GM21360 (cell line): Measurements from ENCODE around the gene NXPH2.

Source experiments
- ATAC-seq: cut with Tn5 transposase; IDR thresholded peaks from one replicate; pipeline ENCODE4 v1.9.1; 2021; ENCODE audit warnings: mild to moderate bottlenecking, moderate library complexity; ENCODE audit not compliant: unreplicated experiment

Gene NXPH2

GRCh38 chr2:138779781-138780445 lies at the start of gene NXPH2:
Gene NXPH2, minus strand, starts transcription at chr2:138780390. Its CDS starts 149 bp downstream, at chr2:138780241.
- ATAC-seq: no peak

GRCh38 chr2:138829326-138829919 lies 49.2 kb upstream of the NXPH2 start:
- peak; percentile 90 for ATAC-seq

GRCh38 chr2:138827426-138828054 lies 47.4 kb upstream of the NXPH2 start:
- peak; percentile 74 for ATAC-seq

GRCh38 chr2:138823666-138824065 lies 43.5 kb upstream of the NXPH2 start:
- ATAC-seq: no peak

- no peak for ATAC-seq
Observed at GRCh38 chr2:138819964-138820363, 39.8 kb upstream of the NXPH2 start.

- ATAC-seq: no peak
Observed at GRCh38 chr2:138818556-138818955, 38.4 kb upstream of the NXPH2 start.

GRCh38 chr2:138814123-138814898 lies 34.1 kb upstream of the NXPH2 start:
- no peak for ATAC-seq

GRCh38 chr2:138811431-138811830 lies 31.2 kb upstream of the NXPH2 start:
- no peak for ATAC-seq

GRCh38 chr2:138794724-138795123 lies 14.5 kb upstream of the NXPH2 start:
- no peak for ATAC-seq

- no peak for ATAC-seq
Observed at GRCh38 chr2:138787053-138787666, 7.0 kb upstream of the NXPH2 start.

GRCh38 chr2:138782383-138782782 lies 2.2 kb upstream of the NXPH2 start:
- ATAC-seq: no peak

GRCh38 chr2:138780908-138781307 lies 718 bp upstream of the NXPH2 start:
- no peak for ATAC-seq

- no peak for ATAC-seq
Observed at GRCh38 chr2:138780446-138780880, 273 bp upstream of the NXPH2 start.

- no peak for ATAC-seq
Observed at GRCh38 chr2:138779406-138779780, 797 bp downstream of the NXPH2 start.

GRCh38 chr2:138777996-138778395 lies 2.2 kb downstream of the NXPH2 start:
- no peak for ATAC-seq

- no peak for ATAC-seq
Observed at GRCh38 chr2:138775736-138776135, 4.5 kb downstream of the NXPH2 start.

- ATAC-seq: no peak
Observed at GRCh38 chr2:138771534-138771933, 8.7 kb downstream of the NXPH2 start.

- ATAC-seq: no peak
Observed at GRCh38 chr2:138767101-138767500, 13.1 kb downstream of the NXPH2 start.

- ATAC-seq: no peak
Observed at GRCh38 chr2:138766464-138766863, 13.7 kb downstream of the NXPH2 start.

GRCh38 chr2:138763971-138764370 lies 16.2 kb downstream of the NXPH2 start:
- ATAC-seq: no peak

GRCh38 chr2:138762533-138762932 lies 17.7 kb downstream of the NXPH2 start:
- no peak for ATAC-seq
